Body of pancreas (tissue), 4 donors: ENCODE measurements around the gene DBN1. TPM values are rescaled to one million over a fixed set of nuclear protein-coding genes. Genes with fewer than 3 reads are reported as not detected.

Experiments used
- ATAC-seq: fragments of 150-250 bp; one replicate; pipeline ENCODE4 v1.9.1; 2016
- DNase-seq, 4 donors: peaks; one replicate each; pipeline ENCODE4 v3.0.0-alpha.2; 2019
- H3K27ac ChIP-seq, 4 donors: fragments of 200-600 bp; sonication (generic); 1 replicate in 3 of 4; 2 replicates in 1 of 4; pipeline versions ENCODE4 v1.5.1 to v1.6.1; 2016 to 2019; ENCODE audit warnings: mild to moderate bottlenecking in 1 of 4, mixed read lengths in 1 of 4, moderate library complexity in 1 of 4
- H3K27me3 ChIP-seq, 2 donors: fragments of 200-600 bp; sonication (generic); one replicate each; pipeline ENCODE4 v1.6.0; 2016; ENCODE audit warnings: mild to moderate bottlenecking in 1 of 2
- H3K36me3 ChIP-seq, 2 donors: fragments of 200-600 bp; sonication (generic); replicated peaks in 1 of 2; 2 replicates each; pipeline ENCODE4 v1.5.1; 2016; ENCODE audit warnings: low read depth in 2 of 2; ENCODE audit not compliant: insufficient read depth in 1 of 2
- H3K4me1 ChIP-seq: fragments of 200-600 bp; sonication (generic); one replicate; pipeline ENCODE4 v1.6.0; 2016
- H3K4me3 ChIP-seq, 2 donors: fragments of 200-600 bp; sonication (generic); 1 replicate in 1 of 2; 2 replicates in 1 of 2; pipeline ENCODE4 v1.5.1; 2016 to 2019
- H3K9me3 ChIP-seq, 3 donors: fragments of 200-600 bp; sonication (generic); 1 replicate in 2 of 3; 2 replicates in 1 of 3; pipeline ENCODE4 v1.5.1; 2016
- POLR2A ChIP-seq, 3 donors: fragments of 450-650 bp; IDR thresholded peaks; one replicate each; pipeline ENCODE4 v1.6.1; 2016; ENCODE audit warnings: antibody characterized with exemption in 3 of 3, mild to moderate bottlenecking in 2 of 3
- WGBS, 2 donors: methylation state at CpG; one replicate each; pipeline ENCODE4 v1.1.5; 2017; 5-methylcytosine and 5-hydroxymethylcytosine counted together
- intact Hi-C: fragments of 100-400 bp; cut with DNase I; formaldehyde crosslinking; loops from one replicate; pipeline ENCODE4 v1.15.1; 2023
- total RNA-seq, 2 donors: library from RNA; depleted of rRNA; stranded (reverse); fragments of >200 nt; gene quantifications; one replicate each; pipeline ENCODE4 v1.1.0, GENCODE V29; 2016
- TF ChIP-seq, protein P1 (sequence below), 7 experiments: fragments of 450-650 bp in 4 of 7; fragments of 200-600 bp in 3 of 7; sonication (generic) in 3 of 7; IDR thresholded peaks; one replicate each; pipeline ENCODE4 v1.5.1; 2016 to 2019; ENCODE audit warnings: antibody characterized with exemption in 7 of 7

Gene DBN1
- total RNA-seq, 2 donors from 2014 or later = 28.0 to 29.0 TPM

DNA sequence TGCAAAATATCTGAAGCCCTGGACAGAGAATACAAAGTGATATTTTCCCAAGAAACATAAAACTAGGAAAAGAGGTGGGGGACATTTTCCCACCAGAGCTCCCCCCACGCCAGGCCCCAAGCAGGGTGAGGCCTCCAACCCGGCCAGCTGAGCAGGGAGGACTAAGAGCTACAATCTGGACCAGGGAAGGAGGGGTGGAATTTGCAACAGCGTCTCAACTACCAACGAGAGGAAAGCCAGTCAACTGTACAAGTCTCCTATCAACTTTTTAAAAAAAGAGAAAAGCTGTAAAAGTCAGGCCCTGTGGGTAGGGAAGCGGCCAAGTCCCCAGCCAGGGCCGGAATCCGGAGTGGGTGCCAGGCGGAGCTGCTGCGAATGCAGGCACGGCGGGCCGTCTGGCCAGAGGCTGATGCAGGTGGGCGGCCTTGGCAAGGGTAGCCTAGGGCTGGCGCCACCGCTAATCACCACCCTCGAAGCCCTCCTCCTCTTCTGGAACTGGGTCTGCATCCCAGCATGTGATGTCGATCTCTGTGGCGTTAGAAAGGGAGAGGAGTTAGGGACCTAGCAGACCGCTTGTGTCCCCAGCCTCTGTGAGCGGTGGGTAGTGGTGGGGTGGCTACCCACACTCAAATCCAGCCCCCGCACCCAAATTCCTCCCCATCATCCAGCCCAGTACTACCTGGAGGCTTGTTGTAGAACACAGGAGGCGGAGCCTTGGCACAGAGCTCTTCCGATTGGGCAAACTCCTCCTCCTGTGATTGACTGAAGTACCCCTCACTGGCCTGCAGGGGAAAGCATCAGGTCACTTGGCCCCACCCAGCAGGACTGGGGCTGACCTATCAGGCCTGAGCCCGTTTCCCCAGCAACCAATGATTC is 16.2 kb downstream of the DBN1 start:
- peak overlapping the region in 2 of 4 donors; percentile 4 to 14 for H3K27ac ChIP-seq

DNA sequence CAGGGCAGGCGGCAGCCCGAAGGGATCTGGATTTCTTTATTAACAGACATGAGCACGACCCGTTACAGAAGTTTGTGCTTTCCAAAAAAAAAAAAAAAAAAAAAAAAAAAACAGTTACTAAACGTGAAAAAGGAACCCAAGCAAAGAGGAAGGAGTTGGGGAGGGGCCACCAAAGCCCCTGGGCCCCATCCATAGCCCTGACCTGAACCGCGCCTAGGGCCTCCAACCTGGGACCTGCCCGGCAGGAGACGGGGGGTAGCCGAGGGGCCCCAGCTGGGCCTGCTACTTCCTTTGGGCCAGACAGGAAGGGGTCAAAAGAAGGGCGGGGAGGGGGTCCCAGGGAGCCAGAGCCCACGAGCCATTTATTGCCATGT is 16.9 kb downstream of the DBN1 start:
- Histone ChIP-seq H3K27ac (peak overlapping the region in 2 of 4 donors; percentile 4 to 88), H3K4me1 (peaks cover 19% of the 10 kb centered on the region), H3K27me3 (no peaks in the 10 kb centered on the region), H3K4me3 (no peak overlapping the region), H3K9me3 (no peaks in the 10 kb centered on the region), H3K36me3 (no peaks in the 10 kb centered on the region)
- WGBS, 2 donors = 29 to 38% methylated on average over 12 of the region's 12 CpGs
- intact Hi-C loops = no loop called here
- ATAC-seq (no peak), DNase-seq (peak in 1 of 4 donors; percentile 35)
- TF ChIP-seq POLR2A (IDR thresholded peaks at IDR 0.05) = no peak
- TF ChIP-seq, protein P1, sequence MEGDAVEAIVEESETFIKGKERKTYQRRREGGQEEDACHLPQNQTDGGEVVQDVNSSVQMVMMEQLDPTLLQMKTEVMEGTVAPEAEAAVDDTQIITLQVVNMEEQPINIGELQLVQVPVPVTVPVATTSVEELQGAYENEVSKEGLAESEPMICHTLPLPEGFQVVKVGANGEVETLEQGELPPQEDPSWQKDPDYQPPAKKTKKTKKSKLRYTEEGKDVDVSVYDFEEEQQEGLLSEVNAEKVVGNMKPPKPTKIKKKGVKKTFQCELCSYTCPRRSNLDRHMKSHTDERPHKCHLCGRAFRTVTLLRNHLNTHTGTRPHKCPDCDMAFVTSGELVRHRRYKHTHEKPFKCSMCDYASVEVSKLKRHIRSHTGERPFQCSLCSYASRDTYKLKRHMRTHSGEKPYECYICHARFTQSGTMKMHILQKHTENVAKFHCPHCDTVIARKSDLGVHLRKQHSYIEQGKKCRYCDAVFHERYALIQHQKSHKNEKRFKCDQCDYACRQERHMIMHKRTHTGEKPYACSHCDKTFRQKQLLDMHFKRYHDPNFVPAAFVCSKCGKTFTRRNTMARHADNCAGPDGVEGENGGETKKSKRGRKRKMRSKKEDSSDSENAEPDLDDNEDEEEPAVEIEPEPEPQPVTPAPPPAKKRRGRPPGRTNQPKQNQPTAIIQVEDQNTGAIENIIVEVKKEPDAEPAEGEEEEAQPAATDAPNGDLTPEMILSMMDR (IDR thresholded peaks at IDR 0.05) = no peak

More for the DNA sequence above, 16.2 kb downstream of the DBN1 start:
- no peak overlapping the region for H3K4me3 ChIP-seq
- peak; percentile 74 to 93 (median 84) for DNase-seq
- H3K36me3 ChIP-seq = no peaks in the 10 kb centered on the region
- peaks cover 19% of the 10 kb centered on the region for H3K4me1 ChIP-seq
- TF ChIP-seq, protein P1 (IDR thresholded peaks at IDR 0.05) = peak in 6 of 7 experiments; percentile 31 to 70 (median 66)
- no peak for TF ChIP-seq POLR2A (IDR thresholded peaks at IDR 0.05)
- ATAC-seq = peak; percentile 47
- intact Hi-C loops = no loop called here
- H3K27me3 ChIP-seq = no peaks in the 10 kb centered on the region
- 71 to 80% methylated on average over 19 to 21 of the region's 24 CpGs for WGBS, 2 donors
- H3K9me3 ChIP-seq = no peaks in the 10 kb centered on the region

DNA sequence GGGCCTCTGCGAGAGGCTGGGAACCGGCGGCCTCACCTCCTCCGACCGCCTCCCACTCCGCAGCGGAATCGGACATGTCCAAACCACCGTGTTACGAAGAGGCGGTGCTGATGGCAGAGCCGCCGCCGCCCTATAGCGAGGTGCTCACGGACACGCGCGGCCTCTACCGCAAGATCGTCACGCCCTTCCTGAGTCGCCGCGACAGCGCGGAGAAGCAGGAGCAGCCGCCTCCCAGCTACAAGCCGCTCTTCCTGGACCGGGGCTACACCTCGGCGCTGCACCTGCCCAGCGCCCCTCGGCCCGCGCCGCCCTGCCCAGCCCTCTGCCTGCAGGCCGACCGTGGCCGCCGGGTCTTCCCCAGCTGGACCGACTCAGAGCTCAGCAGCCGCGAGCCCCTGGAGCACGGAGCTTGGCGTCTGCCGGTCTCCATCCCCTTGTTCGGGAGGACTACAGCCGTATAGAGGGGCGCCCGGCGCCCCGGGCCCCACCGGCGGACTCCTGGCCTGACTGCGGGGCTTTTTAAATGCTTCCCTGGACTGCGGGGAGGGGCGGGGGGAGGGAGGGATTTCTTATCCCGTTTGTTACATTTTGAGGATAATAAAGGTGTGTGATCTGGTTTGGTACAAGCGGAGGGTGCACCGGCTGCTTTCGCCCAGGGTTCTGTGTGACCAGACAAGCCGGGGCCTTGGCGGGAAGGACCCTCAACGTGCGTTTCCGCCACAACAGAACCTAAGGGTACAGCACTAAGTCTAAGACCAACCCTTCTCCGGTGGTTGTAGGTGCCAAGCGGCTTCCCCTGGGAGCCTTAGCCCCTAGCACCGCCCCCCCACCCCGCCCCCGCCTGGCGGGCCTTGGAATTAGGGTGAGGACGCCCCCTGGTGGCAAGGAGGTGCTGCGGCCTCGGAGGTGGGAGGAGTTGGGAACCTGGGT is 17.5 kb downstream of the DBN1 start:
- ATAC-seq (peak; percentile 67), DNase-seq (peak; percentile 94 to 97 (median 96))
- peak in 1 of 3 donors; percentile 5 for TF ChIP-seq POLR2A (IDR thresholded peaks at IDR 0.05)
- TF ChIP-seq, protein P1 (IDR thresholded peaks at IDR 0.05) = peak; percentile 87 to 99 (median 95)
- 0% methylated on average over 16 to 75 of the region's 76 CpGs for WGBS, 2 donors
- peak overlapping the region; percentile 78 to 88 (median 85) for H3K27ac ChIP-seq
- no peaks in the 10 kb centered on the region for H3K27me3 ChIP-seq
- peaks cover 19% of the 10 kb centered on the region for H3K4me1 ChIP-seq
- no peaks in the 10 kb centered on the region for H3K9me3 ChIP-seq
- no peaks in the 10 kb centered on the region for H3K36me3 ChIP-seq
- peak overlapping the region; percentile 17 to 41 for H3K4me3 ChIP-seq
- intact Hi-C loops = no loop called here

DNA sequence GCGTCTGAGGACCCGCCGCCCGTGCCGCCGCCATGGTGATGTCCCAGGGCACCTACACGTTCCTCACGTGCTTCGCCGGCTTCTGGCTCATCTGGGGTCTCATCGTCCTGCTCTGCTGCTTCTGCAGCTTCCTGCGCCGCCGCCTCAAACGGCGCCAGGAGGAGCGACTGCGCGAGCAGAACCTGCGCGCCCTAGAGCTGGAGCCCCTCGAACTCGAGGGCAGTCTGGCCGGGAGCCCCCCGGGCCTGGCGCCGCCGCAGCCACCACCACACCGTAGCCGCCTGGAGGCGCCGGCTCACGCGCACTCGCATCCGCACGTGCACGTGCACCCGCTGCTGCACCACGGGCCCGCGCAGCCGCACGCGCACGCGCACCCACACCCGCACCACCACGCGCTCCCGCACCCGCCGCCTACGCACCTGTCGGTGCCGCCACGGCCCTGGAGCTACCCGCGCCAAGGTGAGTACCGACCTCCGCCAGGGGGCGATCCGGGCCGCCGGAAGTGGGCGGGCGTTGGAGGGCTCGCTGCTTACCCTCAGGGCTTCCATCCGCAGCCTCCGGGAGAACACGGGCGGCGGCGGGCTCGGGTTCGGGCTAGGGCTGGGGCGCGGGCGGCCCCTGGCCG is 18.3 kb downstream of the DBN1 start:
- H3K4me3 ChIP-seq = peak overlapping the region; percentile 17 to 41
- peak overlapping the region; percentile 78 to 88 (median 85) for H3K27ac ChIP-seq
- no peaks in the 10 kb centered on the region for H3K36me3 ChIP-seq
- no peaks in the 10 kb centered on the region for H3K27me3 ChIP-seq
- peak; percentile 88 to 92 (median 90) for DNase-seq
- H3K9me3 ChIP-seq = no peaks in the 10 kb centered on the region
- peak; percentile 31 to 53 (median 53) for TF ChIP-seq POLR2A (IDR thresholded peaks at IDR 0.05)
- TF ChIP-seq, protein P1 (IDR thresholded peaks at IDR 0.05) = peak; percentile 60 to 94 (median 75)
- H3K4me1 ChIP-seq = peaks cover 19% of the 10 kb centered on the region
- WGBS, 2 donors = 0 to 1% methylated on average over 4 to 77 of the region's 80 CpGs
- peak; percentile 76 for ATAC-seq
- intact Hi-C loops = no loop called here
